CD4-positive, alpha-beta T cell treated with Interleukin-21 for 1 hour (primary cell): Measurements from ENCODE around the gene AGO3.
"Not testable (repeated sequence)": the region's sequence is repeated elsewhere in the genome, so short reads cannot be mapped to it uniquely, and the experiment has no call there.

ENCODE experiments used
- DNase-seq: peaks from one replicate; pipeline ENCODE4 v3.0.0-alpha.2; 2020

The AGO3 gene

GRCh38 chr1:36014722-36015220 lies 83.9 kb downstream of the AGO3 start:
- no peak for DNase-seq

- DNase-seq: no peak
These were observed 85.8 kb downstream of the AGO3 start for GRCh38 chr1:36016686-36017085.

- peak; percentile 19 for DNase-seq
These were observed 92.3 kb downstream of the AGO3 start for GRCh38 chr1:36023098-36023769.

GRCh38 chr1:36024024-36024423 lies 93.1 kb downstream of the AGO3 start:
- DNase-seq: not testable (repeated sequence)

GRCh38 chr1:36024847-36025246 lies 93.9 kb downstream of the AGO3 start:
- DNase-seq: no peak

- no peak for DNase-seq
These were observed 96.9 kb downstream of the AGO3 start for GRCh38 chr1:36027766-36028165.

GRCh38 chr1:36031441-36031840 lies 100.5 kb downstream of the AGO3 start:
- no peak for DNase-seq

GRCh38 chr1:36034692-36035091 lies 103.8 kb downstream of the AGO3 start:
- no peak for DNase-seq

- no peak for DNase-seq
These were observed 104.2 kb downstream of the AGO3 start for GRCh38 chr1:36035154-36035553.

GRCh38 chr1:36040238-36040637 lies 109.3 kb downstream of the AGO3 start:
- DNase-seq: no peak

GRCh38 chr1:36051821-36052220 lies 120.9 kb downstream of the AGO3 start:
- no peak for DNase-seq

GRCh38 chr1:36053978-36054377 lies 123.1 kb downstream of the AGO3 start:
- no peak for DNase-seq

GRCh38 chr1:36055706-36056105 lies 124.8 kb downstream of the AGO3 start:
- DNase-seq: no peak

GRCh38 chr1:36062315-36062714 lies 131.4 kb downstream of the AGO3 start:
- DNase-seq: no peak

- no peak for DNase-seq
These were observed 137.0 kb downstream of the AGO3 start for GRCh38 chr1:36067871-36068270.

GRCh38 chr1:36068866-36069265 lies 138.0 kb downstream of the AGO3 start:
- no peak for DNase-seq

- DNase-seq: no peak
These were observed 139.4 kb downstream of the AGO3 start for GRCh38 chr1:36070349-36070748.

- DNase-seq: no peak
These were observed 146.2 kb downstream of the AGO3 start for GRCh38 chr1:36076979-36077573.

GRCh38 chr1:36080236-36080635 lies 149.3 kb downstream of the AGO3 start:
- DNase-seq: no peak

GRCh38 chr1:36080801-36081200 lies 149.9 kb downstream of the AGO3 start:
- no peak for DNase-seq

GRCh38 chr1:36081926-36082485 lies 151.1 kb downstream of the AGO3 start:
- DNase-seq: no peak

GRCh38 chr1:36083219-36083618 lies 152.3 kb downstream of the AGO3 start:
- no peak for DNase-seq

GRCh38 chr1:36083635-36084496 lies 153.0 kb downstream of the AGO3 start, which contains the start of gene TEKT2:
TEKT2 (plus strand) TSS chr1:36084094; CDS start chr1:36084922, 828 bp downstream.
- DNase-seq: peak; percentile 13
